Osteocyte (in vitro differentiated cells): ENCODE data around the gene CASD1. TPM values are rescaled to one million over a fixed set of nuclear protein-coding genes. Genes with fewer than 3 reads are reported as not detected.

ENCODE experiments used
- DNase-seq: peaks from one replicate; pipeline ENCODE4 v3.0.0; 2021; ENCODE audit warnings: mixed read lengths; ENCODE audit not compliant: unreplicated experiment; ENCODE audit errors: extremely low spot score
- H3K27ac Mint-ChIP-seq: one replicate; pipeline ENCODE4 v1.8.0; 2021; ENCODE audit warnings: mild to moderate bottlenecking, mixed read lengths; ENCODE audit not compliant: unreplicated experiment
- H3K27me3 Mint-ChIP-seq: one replicate; pipeline ENCODE4 v1.8.0; 2021; ENCODE audit warnings: mixed read lengths; ENCODE audit not compliant: unreplicated experiment
- H3K36me3 Mint-ChIP-seq: one replicate; pipeline ENCODE4 v1.8.0; 2021; ENCODE audit warnings: mixed read lengths; ENCODE audit not compliant: unreplicated experiment
- H3K4me1 Mint-ChIP-seq: one replicate; pipeline ENCODE4 v1.8.0; 2021; ENCODE audit warnings: mixed read lengths; ENCODE audit not compliant: unreplicated experiment
- H3K4me3 Mint-ChIP-seq: one replicate; pipeline ENCODE4 v1.8.0; 2021; ENCODE audit warnings: mild to moderate bottlenecking, moderate library complexity, mixed read lengths; ENCODE audit not compliant: unreplicated experiment
- H3K9me3 Mint-ChIP-seq: one replicate; pipeline ENCODE4 v1.8.0; 2021; ENCODE audit warnings: mixed read lengths; ENCODE audit not compliant: unreplicated experiment
- total RNA-seq: library from RNA; stranded (reverse); gene quantifications from 2 replicates; pipeline ENCODE4 v1.2.1, GENCODE V29; 2021
- TF ChIP-seq, protein P1 (sequence below): fragments of 200-600 bp; sonication (generic); IDR thresholded peaks from 2 replicates; pipeline ENCODE4 v1.5.0; 2021; ENCODE audit warnings: antibody characterized with exemption, mild to moderate bottlenecking, moderate library complexity

CASD1 gene
- total RNA-seq, 1 donor from 2014 or later, result 15.9 TPM

DNA sequence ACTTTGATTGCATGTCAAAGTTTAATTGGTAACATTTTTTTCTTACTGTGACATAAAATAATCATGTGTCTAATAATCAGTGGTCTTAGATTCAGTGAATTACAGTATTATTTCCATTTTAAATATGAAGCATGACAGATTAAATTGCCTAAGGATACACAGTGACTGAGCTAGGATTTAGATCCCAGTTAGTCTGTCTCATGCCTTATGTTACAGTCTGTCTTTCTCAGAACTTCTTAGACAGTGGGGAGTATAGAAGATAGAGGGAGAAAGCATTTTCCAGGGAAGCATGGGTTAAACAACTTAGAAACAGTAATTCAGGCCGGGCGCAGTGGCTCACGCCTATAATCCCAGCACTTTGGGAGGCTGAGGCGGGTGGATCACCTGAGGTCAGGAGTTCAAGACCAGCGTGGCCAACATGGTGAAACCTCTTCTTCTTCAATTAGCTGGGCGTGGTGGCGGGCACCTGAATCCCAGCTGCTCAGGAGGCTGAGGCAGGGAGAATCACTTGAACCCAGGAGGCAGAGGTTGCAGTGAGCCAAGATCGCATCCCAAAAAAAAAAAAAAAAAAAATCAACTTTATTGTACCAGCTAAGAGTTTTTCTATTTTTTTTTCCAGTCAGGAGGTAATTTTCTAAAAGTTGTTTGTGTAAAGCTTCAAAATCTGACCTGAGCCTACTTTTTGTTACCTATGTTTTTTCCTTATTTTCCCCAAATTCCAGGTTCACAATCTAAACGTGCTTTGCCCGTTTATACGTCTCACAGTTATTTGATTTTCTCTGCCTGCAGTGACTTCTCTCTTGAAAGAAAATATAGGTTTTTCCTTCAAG lies 3.3 kb downstream of the CASD1 start:
- Mint-ChIP-seq H3K27ac (no peak overlapping the region), H3K36me3 (no peaks in the 10 kb centered on the region), H3K9me3 (no peaks in the 10 kb centered on the region), H3K27me3 (no peaks in the 10 kb centered on the region), H3K4me3 (no peak overlapping the region), H3K4me1 (peaks cover 29% of the 10 kb centered on the region)
- DNase-seq, result no peak
- TF ChIP-seq, protein P1, sequence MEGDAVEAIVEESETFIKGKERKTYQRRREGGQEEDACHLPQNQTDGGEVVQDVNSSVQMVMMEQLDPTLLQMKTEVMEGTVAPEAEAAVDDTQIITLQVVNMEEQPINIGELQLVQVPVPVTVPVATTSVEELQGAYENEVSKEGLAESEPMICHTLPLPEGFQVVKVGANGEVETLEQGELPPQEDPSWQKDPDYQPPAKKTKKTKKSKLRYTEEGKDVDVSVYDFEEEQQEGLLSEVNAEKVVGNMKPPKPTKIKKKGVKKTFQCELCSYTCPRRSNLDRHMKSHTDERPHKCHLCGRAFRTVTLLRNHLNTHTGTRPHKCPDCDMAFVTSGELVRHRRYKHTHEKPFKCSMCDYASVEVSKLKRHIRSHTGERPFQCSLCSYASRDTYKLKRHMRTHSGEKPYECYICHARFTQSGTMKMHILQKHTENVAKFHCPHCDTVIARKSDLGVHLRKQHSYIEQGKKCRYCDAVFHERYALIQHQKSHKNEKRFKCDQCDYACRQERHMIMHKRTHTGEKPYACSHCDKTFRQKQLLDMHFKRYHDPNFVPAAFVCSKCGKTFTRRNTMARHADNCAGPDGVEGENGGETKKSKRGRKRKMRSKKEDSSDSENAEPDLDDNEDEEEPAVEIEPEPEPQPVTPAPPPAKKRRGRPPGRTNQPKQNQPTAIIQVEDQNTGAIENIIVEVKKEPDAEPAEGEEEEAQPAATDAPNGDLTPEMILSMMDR, result no peak

DNA sequence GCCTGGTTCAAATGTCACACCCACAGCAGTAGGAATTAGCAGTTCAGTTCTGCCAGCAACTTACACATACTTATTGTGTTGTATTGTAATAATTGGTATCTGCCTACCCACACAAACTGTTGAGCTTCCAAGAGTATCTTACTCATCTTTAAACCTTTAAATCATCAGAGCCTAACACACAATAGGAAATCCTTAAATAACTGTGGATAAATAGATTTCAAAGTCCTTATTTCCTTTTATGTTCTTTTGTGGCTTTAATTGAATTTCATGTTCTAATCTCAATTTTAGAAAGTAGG lies 3.9 kb downstream of the CASD1 start:
- Mint-ChIP-seq H3K36me3 (peaks cover 3% of the 10 kb centered on the region), H3K27ac (no peak overlapping the region), H3K27me3 (no peaks in the 10 kb centered on the region), H3K4me3 (no peak overlapping the region), H3K9me3 (no peaks in the 10 kb centered on the region), H3K4me1 (peaks cover 29% of the 10 kb centered on the region)
- TF ChIP-seq, protein P1, result no peak
- no peak for DNase-seq

DNA sequence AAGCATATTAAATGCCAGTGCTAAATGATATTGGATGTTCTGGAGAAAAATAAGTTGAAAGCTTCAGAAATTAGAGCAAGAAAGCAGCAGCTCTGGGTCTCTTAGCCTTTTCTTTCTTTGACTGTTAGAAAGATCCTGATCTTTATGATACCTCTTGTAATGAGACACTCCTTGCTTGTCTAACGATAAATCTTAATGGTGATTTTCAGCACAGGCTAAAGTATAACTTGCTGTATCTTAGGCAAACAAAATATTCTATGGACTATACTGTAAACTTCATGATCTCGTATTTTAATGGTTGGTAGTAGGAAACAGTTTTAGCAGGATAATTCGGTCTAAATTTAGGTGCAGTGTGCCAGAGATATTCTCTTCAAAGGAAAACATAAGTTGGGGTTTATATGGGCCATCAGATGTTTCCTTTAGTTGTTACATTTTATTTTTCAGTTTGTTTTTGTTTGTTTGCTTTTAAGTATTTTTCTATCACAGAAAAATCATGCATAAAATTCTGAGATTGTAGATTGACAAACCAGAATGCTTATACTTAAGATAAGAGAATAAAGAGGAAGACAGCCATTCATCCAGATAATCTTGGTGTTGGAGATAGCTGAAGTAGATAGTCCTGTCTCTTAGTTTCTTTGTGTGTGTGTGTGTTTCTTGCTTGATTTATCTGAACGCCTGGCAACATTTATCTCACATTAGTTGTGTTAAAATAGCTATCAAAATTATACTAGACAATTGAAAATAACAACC lies 4.7 kb downstream of the CASD1 start:
- TF ChIP-seq, protein P1, result no peak

DNA sequence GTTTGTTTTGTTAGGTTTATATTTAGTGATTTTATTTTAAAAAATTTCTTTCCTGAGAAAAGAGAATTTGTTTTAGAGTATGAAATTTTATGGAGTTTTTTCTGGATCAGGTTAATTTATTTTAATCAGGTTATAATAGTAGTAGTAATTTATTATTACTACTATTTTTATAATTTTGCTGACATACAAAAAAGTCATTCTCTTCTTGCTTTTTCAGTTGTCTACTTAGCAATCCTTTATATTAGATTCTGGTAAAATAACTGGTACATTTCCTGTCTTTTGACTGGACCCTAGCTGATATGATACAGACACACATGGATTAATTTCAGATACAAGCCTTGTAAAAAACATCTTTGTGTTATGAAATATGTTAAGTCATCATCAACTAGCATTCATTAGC lies 5.3 kb downstream of the CASD1 start:
- no peak overlapping the region for H3K27ac Mint-ChIP-seq
- H3K4me1 Mint-ChIP-seq, result peaks cover 25% of the 10 kb centered on the region
- H3K4me3 Mint-ChIP-seq, result no peak overlapping the region
- H3K27me3 Mint-ChIP-seq, result no peaks in the 10 kb centered on the region
- peaks cover 6% of the 10 kb centered on the region for H3K36me3 Mint-ChIP-seq
- H3K9me3 Mint-ChIP-seq, result no peaks in the 10 kb centered on the region
- TF ChIP-seq, protein P1, result no peak
- DNase-seq, result no peak

More for the DNA sequence above, 4.7 kb downstream of the CASD1 start:
- Mint-ChIP-seq H3K9me3 (no peaks in the 10 kb centered on the region), H3K4me3 (no peak overlapping the region), H3K27ac (no peak overlapping the region), H3K27me3 (no peaks in the 10 kb centered on the region), H3K36me3 (peaks cover 6% of the 10 kb centered on the region), H3K4me1 (peaks cover 26% of the 10 kb centered on the region)
- no peak for DNase-seq

DNA sequence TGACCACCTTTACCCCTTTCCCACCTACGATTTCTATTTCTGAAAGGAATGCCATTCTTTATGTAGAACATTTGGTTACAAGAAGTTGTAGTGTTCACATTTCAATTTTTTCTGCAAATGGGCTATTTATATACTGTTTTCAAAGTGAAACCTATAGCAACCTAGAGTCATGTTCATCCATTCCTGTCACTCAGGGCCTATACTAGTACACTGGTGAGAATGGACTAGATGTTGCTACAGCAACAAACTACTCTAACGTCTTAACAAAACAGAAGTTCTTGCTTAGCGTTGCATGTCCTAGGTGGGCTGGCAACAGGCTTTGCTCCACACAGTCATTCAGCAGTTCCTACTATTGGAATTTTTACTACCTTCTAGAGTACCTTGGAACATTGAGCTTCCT lies 16.3 kb downstream of the CASD1 start:
- no peak overlapping the region for H3K4me3 Mint-ChIP-seq
- peaks cover 32% of the 10 kb centered on the region for H3K36me3 Mint-ChIP-seq
- H3K27ac Mint-ChIP-seq, result no peak overlapping the region
- no peaks in the 10 kb centered on the region for H3K9me3 Mint-ChIP-seq
- H3K27me3 Mint-ChIP-seq, result no peaks in the 10 kb centered on the region
- TF ChIP-seq, protein P1, result no peak
- no peaks in the 10 kb centered on the region for H3K4me1 Mint-ChIP-seq
- no peak for DNase-seq
